GM23248 (cell line): ENCODE data around the gene GRIN3A. TPM values are rescaled to one million over a fixed set of nuclear protein-coding genes. Genes with fewer than 3 reads are reported as not detected.

Source experiments
- DNase-seq: peaks from one replicate; pipeline ENCODE4 v3.0.0-alpha.2; 2015
- H2AFZ ChIP-seq: fragments of 200-600 bp; sonication (generic); 2 replicates; pipeline ENCODE4 v1.6.1; 2016; ENCODE audit warnings: antibody characterized with exemption
- H3F3A ChIP-seq: fragments of 200-600 bp; sonication (generic); 2 replicates; pipeline ENCODE4 v1.6.1; 2016; ENCODE audit warnings: mild to moderate bottlenecking, antibody characterized with exemption, mixed run types; ENCODE audit not compliant: insufficient read depth
- H3K27ac ChIP-seq: fragments of 200-600 bp; sonication (generic); 2 replicates; pipeline ENCODE4 v1.5.1; 2016; ENCODE audit warnings: mild to moderate bottlenecking
- H3K27me3 ChIP-seq: fragments of 200-600 bp; sonication (generic); replicated peaks from 2 replicates; pipeline ENCODE4 v1.6.1; 2016; ENCODE audit warnings: mild to moderate bottlenecking; ENCODE audit not compliant: insufficient read depth
- H3K36me3 ChIP-seq: fragments of 200-600 bp; sonication (generic); 2 replicates; pipeline ENCODE4 v1.6.1; 2016; ENCODE audit warnings: low read depth, mild to moderate bottlenecking
- H3K4me1 ChIP-seq: fragments of 200-600 bp; sonication (generic); 2 replicates; pipeline ENCODE4 v1.6.1; 2016; ENCODE audit warnings: mild to moderate bottlenecking; ENCODE audit not compliant: insufficient read depth
- H3K4me2 ChIP-seq: fragments of 200-600 bp; sonication (generic); one replicate; pipeline ENCODE4 v1.6.1; 2016; ENCODE audit warnings: mild to moderate bottlenecking; ENCODE audit not compliant: unreplicated experiment
- H3K4me3 ChIP-seq: fragments of 200-600 bp; sonication (generic); 2 replicates; pipeline ENCODE4 v1.5.1; 2016; ENCODE audit warnings: mild to moderate bottlenecking
- H3K79me2 ChIP-seq: fragments of 200-600 bp; sonication (generic); 2 replicates; pipeline ENCODE4 v1.6.1; 2016; ENCODE audit warnings: mild to moderate bottlenecking; ENCODE audit not compliant: insufficient read depth
- H3K9ac ChIP-seq: fragments of 200-600 bp; sonication (generic); 2 replicates; pipeline ENCODE4 v1.6.1; 2016; ENCODE audit warnings: mild to moderate bottlenecking
- H3K9me2 ChIP-seq: fragments of 200-600 bp; sonication (generic); 2 replicates; pipeline ENCODE4 v1.6.1; 2016; ENCODE audit warnings: mixed run types, mild to moderate bottlenecking, moderate library complexity; ENCODE audit not compliant: insufficient read depth
- H3K9me3 ChIP-seq: fragments of 200-600 bp; sonication (generic); one replicate; pipeline ENCODE4 v1.6.1; 2017; ENCODE audit warnings: low read depth
- H4K20me1 ChIP-seq: fragments of 200-600 bp; sonication (generic); 2 replicates; pipeline ENCODE4 v1.6.0; 2016; ENCODE audit not compliant: insufficient read depth
- EZH2 ChIP-seq: fragments of 200-600 bp; sonication (generic); IDR thresholded peaks from 2 replicates; pipeline ENCODE4 v1.6.1; 2018; ENCODE audit warnings: antibody characterized with exemption, mild to moderate bottlenecking; ENCODE audit not compliant: insufficient read depth, poor library complexity, severe bottlenecking
- EZH2phosphoT487 ChIP-seq: fragments of 200-600 bp; sonication (generic); IDR thresholded peaks from 2 replicates; pipeline ENCODE4 v1.6.1; 2018; ENCODE audit warnings: antibody characterized with exemption, moderate library complexity, mild to moderate bottlenecking, low read depth; ENCODE audit not compliant: insufficient read depth
- WGBS, 2 experiments: methylation state at CpG; one replicate each; pipeline ENCODE4 v1.1.6; 2015 to 2017; ENCODE audit warnings: low lambda C conversion rate in 2 of 2, low coverage in 1 of 2; ENCODE audit errors: missing lambda C conversion rate in 2 of 2; 5-methylcytosine and 5-hydroxymethylcytosine counted together
- in situ Hi-C: fragments of 300-500 bp; cut with MboI; formaldehyde crosslinking; loops from 2 replicates; pipeline ENCODE4 v1.15.0; 2020
- polyA plus RNA-seq: library from polyadenylated mRNA; unstranded; fragments of >200 nt; fragmentation: Nextera tagmentation; extraction: Ambion mirVana; gene quantifications from 2 replicates; pipeline ENCODE4 v1.2.1, GENCODE V29; 2016
- total RNA-seq: library from RNA; depleted of rRNA; stranded (reverse); fragments of >200 nt; shearing (Covaris generic); gene quantifications from 2 replicates; pipeline ENCODE4 v1.2.3, GENCODE V29; 2014

GRIN3A gene
- total and polyA plus RNA-seq, 2 experiments from 2014 or later = not detected

- H3K4me3 ChIP-seq = no peak overlapping the region
- no peak overlapping the region for H3K27ac ChIP-seq
- H3K9ac ChIP-seq = no peak overlapping the region
- no peak overlapping the region for H2AFZ ChIP-seq
- H3K4me2 ChIP-seq = no peak overlapping the region
- DNase-seq = no peak
- 55 to 58% methylated on average over 1 of the region's 1 CpG for WGBS, 2 experiments
- H3K9me2 ChIP-seq = no peaks in the 10 kb centered on the region; the same call in 1 of the 2 replicates
- H3F3A ChIP-seq = no peaks in the 10 kb centered on the region
- H3K9me3 ChIP-seq = no peaks in the 10 kb centered on the region
- H3K36me3 ChIP-seq = no peaks in the 10 kb centered on the region
- no peaks in the 10 kb centered on the region for H3K79me2 ChIP-seq
- TF ChIP-seq EZH2phosphoT487 = no peak
- TF ChIP-seq EZH2 = no peak
- in situ Hi-C loops = no loop called here
- H3K4me1 ChIP-seq = no peaks in the 10 kb centered on the region
- no peaks in the 10 kb centered on the region for H3K27me3 ChIP-seq
- no peaks in the 10 kb centered on the region for H4K20me1 ChIP-seq
Measured at GRCh38 chr9:101639311-101639710, 99.1 kb downstream of the GRIN3A start.

DNA sequence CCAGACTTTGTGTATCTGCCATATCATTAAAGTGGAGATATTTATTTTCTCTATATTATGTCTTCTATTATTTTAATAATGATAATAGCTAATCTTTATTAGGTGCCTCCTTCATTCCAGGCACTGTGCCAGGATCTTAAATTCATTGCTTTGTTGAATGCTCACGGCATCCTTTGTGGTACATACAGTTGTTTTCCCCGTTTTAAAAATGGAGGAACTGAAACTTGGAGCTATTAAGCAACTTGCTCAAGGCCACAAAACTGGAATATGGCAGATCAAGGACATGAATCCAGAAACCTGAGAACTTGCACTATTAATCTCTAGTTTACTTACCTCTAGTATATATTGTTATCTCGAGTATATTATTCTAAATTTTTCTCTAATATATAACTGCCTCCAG, 102.2 kb downstream of the GRIN3A start:
- TF ChIP-seq EZH2phosphoT487 (no peak), EZH2 (no peak)

DNA sequence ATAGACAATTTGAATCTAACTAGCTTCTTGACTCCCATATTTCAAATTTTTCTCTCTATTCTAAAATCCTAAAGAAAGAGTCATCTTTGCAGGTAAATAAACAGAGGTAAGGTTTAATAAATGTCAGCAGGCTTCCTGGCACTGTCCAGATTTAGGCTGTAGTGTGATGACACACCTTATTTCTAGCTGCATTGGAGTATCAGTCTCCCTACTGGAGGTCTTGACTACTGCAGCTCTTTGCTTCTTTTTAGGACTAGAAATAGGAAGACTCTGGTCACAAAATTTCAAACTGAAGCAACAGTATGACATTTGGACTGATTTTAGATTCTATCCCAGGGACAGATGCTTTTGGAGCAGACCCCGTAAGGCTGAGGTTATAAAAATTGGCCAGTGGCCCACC, 103.0 kb downstream of the GRIN3A start:
- Histone ChIP-seq H3K79me2 (no peaks in the 10 kb centered on the region), H3K36me3 (no peaks in the 10 kb centered on the region), H3K9ac (no peak overlapping the region), H2AFZ (no peak overlapping the region), H4K20me1 (no peaks in the 10 kb centered on the region), H3K9me2 (no peaks in the 10 kb centered on the region; the same call in 1 of the 2 replicates), H3K27ac (no peak overlapping the region), H3K4me3 (no peak overlapping the region), H3K27me3 (no peaks in the 10 kb centered on the region), H3F3A (no peaks in the 10 kb centered on the region), H3K4me1 (no peaks in the 10 kb centered on the region), H3K4me2 (no peak overlapping the region), H3K9me3 (no peaks in the 10 kb centered on the region)
- in situ Hi-C loops = no loop called here
- DNase-seq = no peak
- 54 to 70% methylated on average over 1 of the region's 1 CpG for WGBS, 2 experiments
- TF ChIP-seq EZH2phosphoT487 (no peak), EZH2 (no peak)

More for the DNA sequence above, 102.2 kb downstream of the GRIN3A start:
- H4K20me1 ChIP-seq = no peaks in the 10 kb centered on the region
- no peak overlapping the region for H3K4me3 ChIP-seq
- no peak overlapping the region for H3K9ac ChIP-seq
- H3K9me2 ChIP-seq = no peaks in the 10 kb centered on the region; the same call in 1 of the 2 replicates
- 19 to 24% methylated on average over 3 of the region's 3 CpGs for WGBS, 2 experiments
- H3K4me2 ChIP-seq = no peak overlapping the region
- H2AFZ ChIP-seq = no peak overlapping the region
- H3K79me2 ChIP-seq = no peaks in the 10 kb centered on the region
- in situ Hi-C loops = no loop called here
- no peaks in the 10 kb centered on the region for H3K27me3 ChIP-seq
- H3K4me1 ChIP-seq = no peaks in the 10 kb centered on the region
- H3K36me3 ChIP-seq = no peaks in the 10 kb centered on the region
- no peak overlapping the region for H3K27ac ChIP-seq
- DNase-seq = no peak
- no peaks in the 10 kb centered on the region for H3F3A ChIP-seq
- H3K9me3 ChIP-seq = no peaks in the 10 kb centered on the region

- Histone ChIP-seq H3K9ac (no peak overlapping the region), H3K4me2 (no peak overlapping the region), H4K20me1 (no peaks in the 10 kb centered on the region), H3K27ac (no peak overlapping the region), H3F3A (no peaks in the 10 kb centered on the region), H3K79me2 (no peaks in the 10 kb centered on the region), H3K9me2 (no peaks in the 10 kb centered on the region; the same call in 1 of the 2 replicates), H2AFZ (no peak overlapping the region), H3K27me3 (no peaks in the 10 kb centered on the region), H3K4me3 (no peak overlapping the region), H3K36me3 (no peaks in the 10 kb centered on the region), H3K9me3 (no peaks in the 10 kb centered on the region), H3K4me1 (no peaks in the 10 kb centered on the region)
- TF ChIP-seq EZH2 (no peak), EZH2phosphoT487 (no peak)
- 58 to 65% methylated on average over 4 of the region's 4 CpGs for WGBS, 2 experiments
- no peak for DNase-seq
- in situ Hi-C loops = no loop called here
Measured at GRCh38 chr9:101634741-101635409, 103.6 kb downstream of the GRIN3A start.

DNA sequence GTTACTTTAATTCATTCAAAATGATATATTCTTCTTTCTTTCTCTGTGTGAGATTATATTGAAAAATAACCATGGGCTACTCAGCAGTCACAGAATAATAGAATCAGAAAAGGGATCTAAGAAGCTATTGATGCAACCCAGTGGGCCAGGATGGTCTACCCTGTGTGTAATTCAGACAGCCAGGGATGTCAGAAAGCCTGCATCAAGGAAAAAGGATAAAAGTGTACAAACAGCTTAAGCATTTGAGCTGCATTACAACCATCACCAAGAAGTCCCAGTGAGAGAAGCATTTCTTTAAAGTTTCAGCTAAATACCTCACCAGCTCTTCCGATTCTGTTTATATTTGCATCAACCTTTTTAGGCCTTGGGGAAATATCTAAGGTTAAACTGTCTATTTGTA, 105.8 kb downstream of the GRIN3A start:
- no peak overlapping the region for H2AFZ ChIP-seq
- no peak for TF ChIP-seq EZH2phosphoT487
- no peak for TF ChIP-seq EZH2
- no peaks in the 10 kb centered on the region for H3K4me1 ChIP-seq
- in situ Hi-C loops = no loop called here
- no peaks in the 10 kb centered on the region for H3K27me3 ChIP-seq
- 47 to 50% methylated on average over 1 of the region's 1 CpG for WGBS, 2 experiments
- no peaks in the 10 kb centered on the region; the same call in 1 of the 2 replicates for H3K9me2 ChIP-seq
- H3K27ac ChIP-seq = no peak overlapping the region
- no peak overlapping the region for H3K9ac ChIP-seq
- H3K36me3 ChIP-seq = no peaks in the 10 kb centered on the region
- DNase-seq = no peak
- H3K79me2 ChIP-seq = no peaks in the 10 kb centered on the region
- no peak overlapping the region for H3K4me2 ChIP-seq
- H3K4me3 ChIP-seq = no peak overlapping the region
- H3K9me3 ChIP-seq = no peaks in the 10 kb centered on the region
- no peaks in the 10 kb centered on the region for H4K20me1 ChIP-seq
- no peaks in the 10 kb centered on the region for H3F3A ChIP-seq
